NT2/D1 (cell line): ENCODE results near the gene COBLL1.

Experiments used
- SUZ12 ChIP-seq: IDR thresholded peaks from 2 replicates; pipeline ENCODE4 v1.6.1; 2011; ENCODE audit not compliant: insufficient read length, insufficient read depth; ENCODE audit errors: extremely low read depth
- YY1 ChIP-seq: IDR thresholded peaks from 2 replicates; pipeline ENCODE4 v1.6.1; 2011; ENCODE audit not compliant: insufficient read length, insufficient read depth
- ZNF274 ChIP-seq: IDR thresholded peaks from 2 replicates; pipeline ENCODE4 v1.6.1; 2011; ENCODE audit warnings: mild to moderate bottlenecking, low read depth, low read length

DNA sequence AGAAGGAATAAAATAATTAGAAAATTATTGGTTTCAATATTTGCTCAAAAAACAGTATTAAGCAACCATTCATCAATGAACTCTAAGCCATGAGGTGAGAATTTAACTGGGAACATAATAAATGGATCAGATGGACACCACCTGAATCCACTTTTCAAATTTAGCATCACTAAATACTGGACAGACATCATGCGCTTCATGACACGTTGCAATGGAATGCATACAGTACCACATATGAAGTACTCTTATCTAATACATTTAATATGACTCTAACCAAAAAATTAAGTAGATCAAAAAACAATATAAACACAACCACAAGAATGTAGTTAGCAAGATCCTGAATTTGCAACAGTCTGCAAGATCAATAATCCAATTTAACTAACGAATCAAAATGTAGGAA is 76.6 kb downstream of the COBLL1 start:
- TF ChIP-seq ZNF274 (no peak), YY1 (no peak), SUZ12 (no peak)
